ENCODE measurements around the gene GJC2.
"Not testable (repeated sequence)": the region's sequence is repeated elsewhere in the genome, so short reads cannot be mapped to it uniquely, and the experiment has no call there.

GJC2 gene

DNA sequence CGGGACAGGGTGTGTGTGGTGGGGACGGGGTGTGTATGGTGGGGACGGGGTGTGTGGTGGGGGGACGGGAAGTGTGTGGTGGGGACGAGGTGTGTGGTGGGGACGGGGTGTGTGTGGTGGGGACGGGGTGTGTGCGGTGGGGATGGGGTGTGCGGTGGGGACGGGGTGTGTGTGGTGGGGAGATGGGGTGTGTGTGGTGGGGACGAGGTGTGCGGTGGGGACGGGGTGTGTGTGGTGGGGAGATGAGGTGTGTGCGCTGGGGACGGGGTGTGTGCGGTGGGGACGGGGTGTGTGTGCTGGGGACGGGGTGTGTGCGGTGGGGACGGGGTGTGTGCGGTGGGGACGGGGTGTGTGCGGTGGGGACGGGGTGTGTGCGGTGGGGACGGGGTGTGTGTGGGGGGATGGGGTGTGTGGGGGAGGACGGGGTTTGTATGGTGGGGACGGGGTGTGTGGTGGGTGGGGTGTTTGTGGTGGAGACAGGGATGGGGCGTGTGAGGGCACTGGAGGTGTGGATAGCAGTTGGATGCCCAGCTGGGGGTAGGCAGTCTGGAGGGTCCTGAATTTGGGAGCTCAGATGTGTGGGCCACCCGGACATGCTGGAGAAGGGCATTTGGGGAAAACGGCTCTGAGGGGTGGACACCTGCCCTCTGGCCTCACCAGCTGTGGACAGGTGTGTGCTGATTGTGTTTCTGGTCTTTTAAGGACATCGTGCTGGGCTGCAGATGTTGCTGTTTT is 32.7 kb downstream of the GJC2 start:
- H3K4me3 ChIP-seq (ENCODE audit: control insufficient read depth, low read depth, low read length), result no peak overlapping the region
- no peak for DNase-seq (ENCODE audit: low read depth)
- TF ChIP-seq, protein P1, sequence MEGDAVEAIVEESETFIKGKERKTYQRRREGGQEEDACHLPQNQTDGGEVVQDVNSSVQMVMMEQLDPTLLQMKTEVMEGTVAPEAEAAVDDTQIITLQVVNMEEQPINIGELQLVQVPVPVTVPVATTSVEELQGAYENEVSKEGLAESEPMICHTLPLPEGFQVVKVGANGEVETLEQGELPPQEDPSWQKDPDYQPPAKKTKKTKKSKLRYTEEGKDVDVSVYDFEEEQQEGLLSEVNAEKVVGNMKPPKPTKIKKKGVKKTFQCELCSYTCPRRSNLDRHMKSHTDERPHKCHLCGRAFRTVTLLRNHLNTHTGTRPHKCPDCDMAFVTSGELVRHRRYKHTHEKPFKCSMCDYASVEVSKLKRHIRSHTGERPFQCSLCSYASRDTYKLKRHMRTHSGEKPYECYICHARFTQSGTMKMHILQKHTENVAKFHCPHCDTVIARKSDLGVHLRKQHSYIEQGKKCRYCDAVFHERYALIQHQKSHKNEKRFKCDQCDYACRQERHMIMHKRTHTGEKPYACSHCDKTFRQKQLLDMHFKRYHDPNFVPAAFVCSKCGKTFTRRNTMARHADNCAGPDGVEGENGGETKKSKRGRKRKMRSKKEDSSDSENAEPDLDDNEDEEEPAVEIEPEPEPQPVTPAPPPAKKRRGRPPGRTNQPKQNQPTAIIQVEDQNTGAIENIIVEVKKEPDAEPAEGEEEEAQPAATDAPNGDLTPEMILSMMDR (conservative IDR thresholded peaks at IDR 0.05; ENCODE audit: control insufficient read depth, insufficient read depth, low read depth, low read length), result no peak

DNA sequence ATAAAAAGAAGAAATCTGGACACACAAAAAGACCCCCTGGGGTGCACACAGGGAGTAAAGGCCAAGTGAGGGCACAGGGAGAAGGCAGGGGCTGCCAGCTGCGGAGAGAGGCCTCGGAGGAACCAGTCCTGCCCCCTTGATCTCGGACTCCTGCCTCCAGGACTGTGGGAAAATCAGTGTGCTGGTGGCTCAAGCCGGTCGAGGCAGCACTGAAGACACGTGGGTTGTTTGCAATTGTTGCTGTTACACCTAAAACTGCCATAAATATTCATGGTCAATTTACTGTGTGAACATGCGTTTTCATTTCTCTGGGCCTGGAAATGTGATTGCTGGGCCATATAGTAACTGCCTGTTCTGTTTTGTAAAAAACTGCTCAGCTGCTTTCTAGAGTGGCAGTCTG is 34.4 kb downstream of the GJC2 start:
- H3K4me3 ChIP-seq (ENCODE audit: control insufficient read depth, low read depth, low read length), result no peak overlapping the region
- TF ChIP-seq, protein P1 (conservative IDR thresholded peaks at IDR 0.05; ENCODE audit: control insufficient read depth, insufficient read depth, low read depth, low read length), result no peak
- DNase-seq (ENCODE audit: low read depth), result no peak

DNA sequence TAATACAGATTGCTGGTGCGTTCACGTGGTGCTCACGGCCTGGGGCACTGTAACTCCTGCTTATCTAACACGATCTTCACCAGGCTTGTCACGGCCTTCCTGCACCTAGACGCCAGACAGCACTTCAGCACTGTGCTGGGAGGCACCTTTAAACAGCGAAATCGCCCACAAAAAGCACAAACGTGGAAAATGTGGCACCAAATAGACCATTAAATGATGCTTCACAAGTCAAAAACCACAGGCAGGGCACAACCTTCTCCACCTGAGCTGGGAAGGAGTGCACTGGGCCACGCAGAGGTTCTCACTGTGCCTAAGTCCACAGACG is 35.9 kb downstream of the GJC2 start:
- TF ChIP-seq, protein P1 (conservative IDR thresholded peaks at IDR 0.05; ENCODE audit: control insufficient read depth, insufficient read depth, low read depth, low read length), result no peak
- DNase-seq (ENCODE audit: low read depth), result no peak

DNA sequence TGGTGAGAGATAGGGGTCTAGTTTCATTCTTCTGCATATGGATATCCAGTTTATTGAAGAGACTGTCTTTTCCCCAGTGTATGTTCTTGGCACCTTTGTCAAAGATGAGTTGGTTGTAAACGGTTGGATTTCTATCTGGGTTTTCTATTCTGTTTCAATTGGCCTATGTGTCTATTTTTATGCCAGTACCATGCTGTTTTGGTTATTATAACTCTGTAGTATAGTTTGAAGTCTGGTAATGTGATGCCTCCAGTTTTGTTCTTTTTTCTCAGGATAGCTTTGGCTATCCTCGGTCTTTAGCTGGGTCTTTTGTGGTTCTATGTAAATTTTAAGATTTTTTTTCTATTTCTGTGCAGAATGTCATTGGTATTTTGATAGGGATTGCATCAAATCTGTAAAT is 38.5 kb downstream of the GJC2 start:
- H3K4me3 ChIP-seq (ENCODE audit: control insufficient read depth, low read depth, low read length); DNase-seq (ENCODE audit: low read depth): not testable (repeated sequence)

More for the DNA sequence above, 35.9 kb downstream of the GJC2 start:
- H3K4me3 ChIP-seq (ENCODE audit: control insufficient read depth, low read depth, low read length), result no peak overlapping the region

DNA sequence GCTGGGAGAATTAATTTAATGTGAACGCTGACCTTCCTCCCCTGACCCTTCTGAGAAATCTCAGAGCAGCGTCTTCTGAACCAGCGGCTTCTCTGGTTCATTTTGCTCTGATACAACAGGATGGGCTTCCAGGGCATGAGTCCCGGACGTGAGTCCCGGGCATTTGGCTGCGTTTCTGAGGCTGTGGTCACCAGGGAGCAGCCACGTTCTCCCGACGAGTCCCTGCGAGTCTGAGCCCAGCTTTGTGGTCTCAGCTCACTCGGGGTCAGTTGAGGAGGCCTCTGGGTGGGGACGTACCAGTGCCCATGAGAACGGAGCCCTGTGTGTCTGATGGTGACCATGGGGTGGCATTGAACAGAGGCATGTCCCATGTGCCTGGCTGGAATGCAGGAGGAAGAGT is 40.5 kb downstream of the GJC2 start:
- DNase-seq (ENCODE audit: low read depth), result no peak
- TF ChIP-seq, protein P1 (conservative IDR thresholded peaks at IDR 0.05; ENCODE audit: control insufficient read depth, insufficient read depth, low read depth, low read length), result no peak
- no peak overlapping the region for H3K4me3 ChIP-seq (ENCODE audit: control insufficient read depth, low read depth, low read length)

DNA sequence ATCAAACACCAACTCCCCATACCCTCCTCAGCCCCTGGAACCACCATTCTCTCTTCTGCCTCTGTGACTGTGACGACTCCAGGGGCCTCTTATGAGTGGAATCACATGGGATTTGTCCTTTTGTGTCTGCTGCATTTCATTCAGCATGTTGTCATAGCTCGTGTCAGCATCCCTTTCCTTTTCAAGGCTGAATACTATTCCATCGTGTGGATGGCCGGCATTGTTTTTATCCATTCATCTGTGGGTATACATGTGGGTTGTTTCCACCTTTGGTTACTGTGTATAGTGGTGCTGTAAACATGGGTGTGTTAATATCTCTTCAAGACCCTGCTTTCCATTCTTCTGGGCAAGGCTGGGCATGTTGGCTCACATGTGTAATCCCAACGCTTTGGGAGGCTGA is 41.0 kb downstream of the GJC2 start:
- H3K4me3 ChIP-seq (ENCODE audit: control insufficient read depth, low read depth, low read length), result no peak overlapping the region
- TF ChIP-seq, protein P1 (conservative IDR thresholded peaks at IDR 0.05; ENCODE audit: control insufficient read depth, insufficient read depth, low read depth, low read length), result no peak
- no peak for DNase-seq (ENCODE audit: low read depth)

DNA sequence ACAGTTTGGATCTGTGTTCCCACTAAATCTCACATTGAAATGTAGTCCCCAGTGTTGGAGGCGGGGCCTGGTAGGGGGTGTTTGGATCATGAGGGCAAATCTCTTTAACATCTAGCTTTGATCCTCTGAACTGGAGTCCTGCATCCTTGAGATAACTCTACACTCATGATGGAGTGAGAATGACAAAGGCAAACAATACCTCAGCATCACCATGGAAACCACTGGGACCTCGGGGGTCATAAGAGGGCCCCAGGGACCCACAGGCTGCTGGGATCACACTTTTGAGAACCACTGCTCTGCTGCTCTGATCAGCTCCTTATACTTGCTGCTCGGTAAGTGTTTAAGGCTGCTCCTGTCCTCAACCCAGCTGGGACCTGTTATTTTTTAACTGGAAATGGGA is 44.7 kb downstream of the GJC2 start:
- TF ChIP-seq, protein P1 (conservative IDR thresholded peaks at IDR 0.05; ENCODE audit: control insufficient read depth, insufficient read depth, low read depth, low read length), result no peak
- no peak for DNase-seq (ENCODE audit: low read depth)
- no peak overlapping the region for H3K4me3 ChIP-seq (ENCODE audit: control insufficient read depth, low read depth, low read length)

All from fibroblast of mammary gland (primary cell).